SK-N-DZ (cell line): ENCODE measurements around the gene CNTF. TPM values are rescaled to one million over a fixed set of nuclear protein-coding genes. Genes with fewer than 3 reads are reported as not detected.
"Not testable (repeated sequence)": the region's sequence is repeated elsewhere in the genome, so short reads cannot be mapped to it uniquely, and the experiment has no call there.

ENCODE experiments used
- DNase-seq: peaks from one replicate; pipeline ENCODE4 v3.0.0-alpha.2; 2015; ENCODE audit warnings: low spot score
- polyA plus RNA-seq, 2 experiments: library from polyadenylated mRNA; depleted of rRNA; stranded (reverse); fragments of >200 nt; gene quantifications; 2 replicates each; pipeline ENCODE4 v1.2.3, GENCODE V29; 2014

CNTF gene, protein sequence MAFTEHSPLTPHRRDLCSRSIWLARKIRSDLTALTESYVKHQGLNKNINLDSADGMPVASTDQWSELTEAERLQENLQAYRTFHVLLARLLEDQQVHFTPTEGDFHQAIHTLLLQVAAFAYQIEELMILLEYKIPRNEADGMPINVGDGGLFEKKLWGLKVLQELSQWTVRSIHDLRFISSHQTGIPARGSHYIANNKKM
- polyA plus RNA-seq (2014; cell fraction: cytosol; rRNA removed) = 0.66 and 1.2 TPM in 2 replicates
- polyA plus RNA-seq (2014; cell fraction: nucleus; rRNA removed) = 2.5 and 7.0 TPM in 2 replicates

DNA sequence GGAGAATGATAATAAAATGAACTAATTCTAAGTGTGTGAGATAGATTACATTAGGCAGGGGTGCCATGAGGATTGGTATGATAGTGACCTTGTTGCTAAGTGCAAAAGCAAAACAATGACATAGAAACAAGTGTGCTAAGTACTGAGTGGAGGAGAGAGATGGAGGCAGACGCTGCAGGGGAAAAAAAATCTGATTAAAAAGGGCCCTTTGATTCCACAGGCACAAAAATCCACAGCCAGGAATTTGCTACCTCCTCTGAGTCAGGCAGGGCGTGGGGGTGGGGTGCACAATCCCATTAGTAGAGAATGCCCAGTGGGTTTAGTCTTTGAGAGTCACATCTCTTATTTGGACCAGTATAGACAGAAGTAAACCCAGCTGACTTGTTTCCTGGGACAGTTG lies at the start of gene CNTF:
TSS of gene CNTF (plus strand) at position 322 of the 400 bp plus-strand sequence. CDS start 88 bp downstream, outside the sequence.
- no peak for DNase-seq

DNA sequence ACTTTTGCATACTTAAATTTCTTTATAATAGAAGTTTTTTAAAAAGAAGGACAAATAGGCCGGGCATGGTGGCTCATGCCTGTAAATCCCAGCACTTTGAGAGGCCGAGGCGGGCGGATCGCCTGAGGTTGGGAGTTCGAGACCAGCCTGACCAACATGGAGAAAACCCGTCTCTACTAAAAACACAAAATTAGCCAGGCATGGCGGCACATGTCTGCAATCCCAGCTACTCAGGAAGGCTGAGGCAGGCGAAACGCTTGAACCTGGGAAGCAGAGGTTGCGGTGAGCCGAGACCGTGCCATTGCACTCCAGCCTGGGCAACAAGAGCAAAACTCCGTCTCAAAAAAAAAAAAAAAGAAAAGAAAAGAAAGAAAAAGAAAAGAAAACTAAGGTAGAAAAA lies 49.6 kb upstream of the CNTF start:
- DNase-seq = not testable (repeated sequence)

DNA sequence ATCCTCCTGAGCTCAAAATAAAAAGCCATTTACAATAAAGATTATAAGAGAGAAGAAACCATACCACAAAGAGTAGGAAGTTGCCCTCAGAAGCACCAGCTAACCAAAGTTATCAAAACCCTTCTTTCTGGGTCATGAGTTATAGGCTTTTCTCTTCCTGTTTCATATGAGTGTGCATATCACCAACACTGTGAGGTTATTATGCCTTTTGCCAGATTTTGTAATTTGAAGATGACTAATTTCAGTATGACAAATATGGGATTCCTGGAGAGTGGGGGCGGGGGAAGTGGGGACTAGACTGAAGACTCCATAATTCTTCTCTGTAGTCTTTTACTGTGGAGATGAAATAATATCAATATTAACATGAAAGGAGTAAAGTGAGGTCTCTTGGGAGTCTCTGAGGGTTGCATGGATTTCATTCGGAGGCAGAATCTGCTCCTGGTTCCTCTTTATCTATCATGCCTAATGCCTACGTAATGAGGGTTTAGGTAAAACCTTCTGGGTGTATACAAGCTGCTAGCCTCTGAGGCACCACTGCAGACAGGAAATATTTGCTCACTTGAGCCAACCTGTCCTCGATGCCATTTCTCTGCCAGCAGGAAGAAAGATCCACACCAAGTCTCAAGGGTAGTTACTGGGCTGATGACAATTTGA lies 48.9 kb upstream of the CNTF start:
- DNase-seq = no peak

DNA sequence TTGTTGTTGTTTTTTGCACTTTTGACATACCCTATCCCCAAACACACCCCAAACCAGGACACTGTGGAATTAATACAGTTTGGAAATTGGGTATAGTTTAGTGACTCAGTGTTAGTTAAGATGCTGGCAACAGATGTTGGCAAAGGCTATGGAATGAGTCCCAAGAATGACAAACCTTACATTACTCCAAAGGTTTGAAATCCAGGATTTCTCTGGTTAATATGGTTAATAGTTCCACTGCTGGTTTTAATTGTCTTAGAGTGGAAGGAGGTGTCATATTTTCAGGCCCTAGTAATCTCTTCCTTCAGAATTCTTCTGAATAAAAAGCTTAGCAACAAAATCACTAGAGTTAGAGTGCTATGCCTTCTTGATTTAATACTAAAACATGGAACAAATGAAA lies 47.6 kb upstream of the CNTF start:
- DNase-seq = no peak

DNA sequence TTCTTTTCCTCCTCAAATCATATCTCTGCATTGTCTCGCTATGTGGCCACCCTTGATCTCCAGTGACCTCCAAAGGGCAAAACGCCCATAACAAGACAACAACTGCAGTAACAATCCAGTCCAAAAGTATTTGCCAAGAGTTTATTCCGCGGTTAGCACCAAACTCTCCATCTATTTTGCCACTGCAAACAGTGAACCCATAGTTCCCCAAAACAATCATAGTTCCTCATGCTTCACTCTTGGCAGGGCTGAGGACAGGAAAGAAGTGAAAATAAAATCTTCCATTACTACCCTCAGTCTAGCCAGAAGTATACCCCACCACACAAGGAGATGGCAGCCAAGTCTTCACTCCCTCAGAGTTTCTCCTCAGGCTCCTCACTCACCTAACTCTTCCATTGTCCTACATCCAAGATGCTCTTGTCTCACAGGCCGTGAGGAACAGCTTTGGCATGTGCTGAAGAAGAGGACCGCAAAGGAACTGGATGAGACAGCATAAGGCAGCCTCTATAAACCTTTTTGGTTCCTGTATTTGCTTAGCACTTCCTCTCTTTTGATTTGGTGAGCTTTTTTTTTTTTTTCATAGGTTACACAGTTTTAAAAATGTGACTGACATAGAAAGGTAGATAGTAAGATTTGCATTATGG lies 47.0 kb upstream of the CNTF start, which contains the start of gene LPXN:
TSS of gene LPXN (minus strand) at position 480 of the 644 bp plus-strand sequence. CDS start at position 396, 84 bp downstream.
- DNase-seq = no peak

DNA sequence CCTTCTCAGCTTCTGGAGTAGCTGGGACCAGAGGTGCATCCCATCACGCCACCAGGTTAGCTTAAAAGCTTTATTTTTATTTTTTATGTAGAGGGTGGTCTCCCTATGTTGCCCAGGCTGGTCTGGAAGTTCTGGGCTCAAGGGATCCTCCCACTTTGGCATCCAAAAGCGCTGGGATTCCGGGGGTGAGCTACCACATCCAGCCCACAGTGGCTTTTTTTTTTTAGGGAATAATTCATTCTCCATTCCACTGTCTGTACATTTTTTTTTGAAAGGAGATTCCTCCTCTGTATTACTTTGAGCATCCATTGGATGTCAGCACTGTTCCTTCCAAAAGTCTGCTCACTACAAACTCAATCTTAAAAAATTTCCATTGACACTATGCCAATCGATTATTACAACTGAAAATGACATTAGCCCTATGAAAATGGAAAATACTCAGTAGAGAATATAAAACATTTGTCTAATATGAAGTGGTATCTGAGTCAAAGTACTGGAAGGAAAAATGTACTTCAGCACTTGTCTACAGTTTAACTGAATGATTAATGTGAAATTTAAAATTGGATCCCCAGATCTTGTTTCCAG lies 45.5 kb upstream of the CNTF start:
- no peak for DNase-seq

DNA sequence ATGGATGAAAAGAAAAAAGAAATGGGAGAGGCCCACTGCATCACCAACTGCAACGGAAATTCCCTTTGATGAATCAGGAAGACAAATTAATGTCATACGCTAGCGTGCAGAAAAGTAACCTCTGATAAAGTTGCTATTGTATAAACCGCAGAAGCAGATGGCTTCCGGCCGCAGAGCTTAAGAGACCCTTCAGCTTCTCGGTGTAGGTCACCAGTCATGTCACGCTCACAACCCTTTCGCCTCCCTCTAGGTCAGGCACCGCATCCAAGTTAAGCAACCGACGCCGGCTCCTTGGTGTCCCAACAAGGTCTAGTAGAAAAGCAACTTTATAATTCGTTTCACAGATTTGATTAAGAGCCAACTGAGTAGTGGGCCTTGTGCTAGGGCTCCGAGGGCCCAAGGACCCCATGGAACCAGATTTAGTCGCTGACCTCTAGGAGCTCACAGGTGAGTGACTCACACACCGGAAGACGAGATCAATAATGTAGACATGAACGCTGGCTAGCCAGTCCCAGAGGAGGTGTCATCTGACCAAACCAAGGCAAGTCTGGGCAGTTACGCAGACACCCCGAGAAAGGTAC lies 44.8 kb upstream of the CNTF start:
- no peak for DNase-seq

DNA sequence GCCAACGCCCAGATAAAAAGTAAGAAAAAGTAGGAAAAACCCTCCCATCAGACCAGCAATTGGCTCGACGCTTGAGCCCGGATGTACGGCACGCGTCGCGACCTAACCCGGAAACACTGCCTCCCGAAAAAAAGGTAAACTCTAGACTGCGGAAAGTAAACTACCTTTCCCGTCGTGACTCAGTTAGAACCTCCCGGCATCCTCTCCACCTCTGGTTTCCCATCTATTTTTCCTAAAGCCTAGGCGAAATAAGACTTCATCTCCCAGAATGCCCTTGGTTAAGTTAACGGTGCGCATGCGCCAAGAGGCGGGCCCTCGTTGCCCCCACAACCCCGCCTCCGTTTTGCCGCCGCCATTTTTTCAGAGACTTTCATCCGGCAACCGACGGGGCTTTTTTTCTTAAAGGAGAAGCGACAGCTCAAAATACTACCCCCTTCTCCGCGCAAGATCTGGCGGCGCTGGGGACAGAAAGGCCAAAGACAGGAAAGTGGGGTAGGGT lies 44.3 kb upstream of the CNTF start:
- DNase-seq = peak; percentile 98

DNA sequence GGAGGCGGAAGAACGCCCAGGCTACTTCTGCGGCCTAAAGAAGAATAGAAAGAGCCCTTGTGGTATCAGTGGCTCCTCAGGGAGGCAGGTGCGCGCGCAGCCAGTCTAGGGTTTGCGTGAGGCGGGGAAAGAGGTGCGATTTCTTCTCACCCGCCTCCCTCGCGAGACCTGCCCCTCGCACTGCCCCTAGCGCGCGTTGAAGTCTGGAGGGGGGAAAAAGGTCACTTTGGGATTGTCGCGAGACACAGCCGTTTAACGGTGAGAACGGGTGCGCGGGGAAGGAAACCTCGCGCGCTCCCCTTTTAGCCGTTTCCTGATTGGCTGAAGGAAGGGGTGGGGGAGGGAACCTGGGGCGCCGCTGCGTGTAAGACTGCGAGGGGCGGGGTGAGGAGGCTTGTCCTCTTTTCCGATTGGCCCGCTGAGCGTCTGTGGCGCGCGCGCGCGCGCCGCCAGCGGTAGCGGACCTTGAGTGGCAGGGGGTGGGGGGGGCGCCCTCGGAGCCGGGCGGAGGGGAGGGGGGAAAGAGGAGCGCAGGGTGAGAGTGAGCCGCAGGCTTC lies 43.8 kb upstream of the CNTF start, which contains the start of gene ZFP91:
TSS of gene ZFP91 (plus strand) at position 429 of the 557 bp plus-strand sequence. CDS start 219 bp downstream, outside the sequence.
- peak; percentile 95 for DNase-seq

DNA sequence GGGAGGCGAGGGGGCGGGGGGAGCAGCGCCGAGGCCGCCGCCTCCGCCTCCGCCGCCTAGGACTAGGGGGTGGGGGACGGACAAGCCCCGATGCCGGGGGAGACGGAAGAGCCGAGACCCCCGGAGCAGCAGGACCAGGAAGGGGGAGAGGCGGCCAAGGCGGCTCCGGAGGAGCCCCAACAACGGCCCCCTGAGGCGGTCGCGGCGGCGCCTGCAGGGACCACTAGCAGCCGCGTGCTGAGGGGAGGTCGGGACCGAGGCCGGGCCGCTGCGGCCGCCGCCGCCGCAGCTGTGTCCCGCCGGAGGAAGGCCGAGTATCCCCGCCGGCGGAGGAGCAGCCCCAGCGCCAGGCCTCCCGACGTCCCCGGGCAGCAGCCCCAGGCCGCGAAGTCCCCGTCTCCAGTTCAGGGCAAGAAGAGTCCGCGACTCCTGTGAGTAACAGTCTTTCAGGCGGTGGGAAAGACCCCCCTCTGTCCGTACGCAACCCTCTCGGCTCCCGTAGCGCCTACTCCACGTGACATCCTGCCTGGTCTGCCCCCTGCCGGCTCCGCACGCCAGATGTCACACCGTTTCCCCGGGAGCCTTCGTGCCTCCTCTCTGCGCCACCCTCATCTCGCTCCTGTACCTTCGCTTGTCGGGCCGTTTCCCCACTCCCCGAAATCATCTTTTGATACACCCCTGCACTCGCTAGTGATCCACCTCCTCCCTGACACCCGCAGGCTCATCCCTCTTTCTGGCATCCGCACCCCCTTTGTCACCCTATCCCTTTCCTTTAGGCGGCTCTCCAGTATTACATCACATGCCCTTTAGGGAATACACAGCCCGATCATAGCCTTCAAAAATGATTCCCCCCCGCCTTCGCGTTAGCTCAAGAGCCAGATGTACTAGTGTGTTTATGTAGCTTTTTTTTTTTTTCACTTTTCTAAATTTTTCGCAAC lies 43.0 kb upstream of the CNTF start:
- peak; percentile 90 for DNase-seq

DNA sequence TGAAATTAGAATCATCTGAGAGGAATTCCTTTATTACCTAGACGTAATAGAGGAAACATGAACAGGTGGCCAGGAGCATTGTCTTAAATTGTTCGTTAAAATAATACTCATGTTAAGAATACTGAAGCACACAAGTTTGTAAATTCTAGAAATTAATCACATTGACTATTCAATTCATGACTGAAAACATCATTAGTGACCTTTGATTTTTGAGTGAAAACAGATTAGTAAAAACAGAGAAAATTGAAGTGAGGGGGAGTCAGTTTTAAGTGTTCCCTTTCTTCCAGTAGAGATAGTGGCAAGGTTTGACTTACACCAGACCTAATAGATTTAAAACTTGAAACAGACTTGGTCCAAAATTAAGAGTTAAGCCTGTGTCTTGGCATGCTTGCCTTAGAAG lies 42.2 kb upstream of the CNTF start:
- DNase-seq = no peak

DNA sequence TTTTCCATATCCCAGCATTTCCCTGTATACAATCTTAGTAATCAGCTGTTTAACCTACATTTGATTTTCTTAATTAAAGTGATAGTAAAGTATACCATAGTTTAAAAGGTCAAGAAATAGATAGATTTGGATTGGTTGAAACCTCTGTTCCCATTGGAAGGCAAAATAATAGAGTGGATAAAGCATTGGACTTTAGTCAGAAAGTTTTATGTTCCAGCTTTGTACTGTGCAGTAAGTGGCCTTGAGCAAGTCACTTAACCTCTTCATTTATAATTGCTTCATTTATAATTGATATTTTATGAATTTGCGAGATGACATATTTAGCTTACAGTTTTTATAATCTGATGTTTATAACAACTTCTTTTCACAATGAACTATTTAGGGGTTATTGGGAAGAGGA lies 40.0 kb upstream of the CNTF start:
- DNase-seq = no peak

DNA sequence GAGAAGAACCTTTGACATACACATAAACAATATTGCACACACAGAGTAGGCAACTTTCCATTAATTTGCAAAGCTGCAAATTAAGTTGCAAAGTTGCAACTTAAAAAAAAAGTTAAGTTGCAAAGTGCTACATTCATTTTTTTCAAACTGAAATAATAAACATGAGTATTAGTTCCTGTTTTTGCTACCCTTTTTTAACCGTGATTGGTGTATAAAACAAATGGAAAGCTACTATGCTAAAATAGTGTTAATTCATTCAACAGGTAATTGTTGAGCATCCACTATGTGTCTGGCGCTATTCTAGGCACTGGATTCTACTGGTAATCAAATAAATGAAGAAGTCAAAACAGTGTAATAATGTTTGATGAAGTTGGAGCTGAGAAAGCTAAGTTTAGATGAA lies 35.5 kb upstream of the CNTF start:
- no peak for DNase-seq

DNA sequence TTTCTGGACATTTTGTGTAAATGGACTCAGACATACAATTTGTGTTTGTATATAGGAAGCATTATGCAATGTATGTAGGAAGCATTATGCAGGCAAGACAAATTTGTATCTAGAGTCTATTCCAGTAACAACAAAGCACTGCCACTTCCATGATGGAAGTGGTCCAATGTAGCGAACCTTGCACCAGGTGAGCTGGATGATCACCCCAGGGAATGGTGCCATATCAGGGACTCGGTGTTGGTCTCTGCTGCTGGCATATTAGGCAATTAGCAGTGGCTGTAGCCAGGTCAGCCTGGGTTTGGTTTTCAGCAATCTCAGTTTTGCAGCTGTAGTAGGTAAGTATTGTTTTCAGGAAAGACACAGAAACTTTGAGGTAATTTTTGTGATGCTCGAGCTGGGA lies 30.8 kb upstream of the CNTF start:
- no peak for DNase-seq

DNA sequence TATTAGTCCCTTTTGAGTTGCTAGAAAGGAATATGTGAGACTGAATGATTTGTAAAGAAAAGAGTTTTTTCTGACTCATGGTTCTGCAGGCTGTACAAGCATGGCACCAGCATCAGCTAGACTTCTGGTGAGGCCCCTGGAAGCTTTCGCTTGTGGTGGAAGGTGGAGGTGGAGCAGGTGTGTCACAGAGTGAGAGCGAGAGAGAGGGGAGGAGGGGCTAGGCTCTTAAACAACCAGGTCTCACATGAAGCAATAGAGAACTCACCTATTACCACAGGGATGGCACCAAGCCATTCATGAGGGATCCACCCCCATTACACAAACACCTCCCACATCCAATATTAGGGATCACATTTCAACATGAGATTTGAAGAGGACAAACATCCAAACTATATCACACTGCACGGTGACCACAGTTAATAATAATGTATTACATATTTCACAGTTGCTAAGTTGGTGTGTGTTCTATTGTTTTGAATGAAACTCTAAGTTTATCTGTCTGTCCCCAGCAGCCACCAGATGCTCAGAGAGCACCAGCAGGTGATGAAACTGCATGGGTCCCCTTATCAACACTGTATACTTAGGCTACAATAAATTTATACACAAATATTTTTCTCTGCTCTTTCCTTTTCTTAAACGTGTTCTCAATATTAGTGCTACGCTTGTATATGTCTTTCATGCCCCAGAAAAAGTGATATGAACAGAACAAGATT lies 29.5 kb upstream of the CNTF start:
- no peak for DNase-seq

DNA sequence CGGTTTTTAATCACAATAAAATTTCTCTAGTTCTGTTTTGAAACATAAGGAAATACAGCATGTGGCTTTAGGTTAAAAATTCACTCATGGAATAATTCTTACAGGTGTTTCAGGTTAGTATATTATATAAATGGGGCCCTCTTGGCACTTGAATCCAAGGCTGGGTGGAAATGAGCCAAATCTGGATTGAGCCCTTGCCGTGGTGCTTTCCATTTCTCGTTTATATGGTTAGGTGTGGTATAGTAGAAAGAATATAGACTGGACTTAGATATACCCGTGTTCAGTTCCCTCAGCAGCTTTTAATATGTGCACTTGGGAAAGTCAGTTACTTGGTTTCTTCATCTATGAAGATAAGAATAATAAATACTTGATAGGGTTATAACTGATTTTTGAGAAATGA lies 27.6 kb upstream of the CNTF start:
- no peak for DNase-seq

DNA sequence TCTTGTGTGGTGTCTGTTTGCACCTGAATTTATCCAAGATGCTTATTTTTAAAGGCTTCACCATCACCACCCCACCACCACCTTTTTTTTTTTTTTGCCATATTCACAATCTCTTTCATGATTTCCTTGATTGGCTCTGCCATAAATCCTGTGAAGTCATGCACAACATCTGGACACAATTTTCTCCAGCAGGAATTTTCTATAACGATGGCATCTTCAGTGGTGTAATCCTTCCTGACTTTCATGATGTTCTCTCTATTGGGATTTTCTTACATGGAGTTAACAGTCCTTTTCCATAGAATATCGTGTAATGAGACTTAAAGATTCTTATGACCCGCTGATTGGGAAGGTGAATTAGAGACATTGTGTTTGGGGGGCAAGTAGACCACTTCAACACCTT lies 25.8 kb upstream of the CNTF start:
- DNase-seq = no peak

DNA sequence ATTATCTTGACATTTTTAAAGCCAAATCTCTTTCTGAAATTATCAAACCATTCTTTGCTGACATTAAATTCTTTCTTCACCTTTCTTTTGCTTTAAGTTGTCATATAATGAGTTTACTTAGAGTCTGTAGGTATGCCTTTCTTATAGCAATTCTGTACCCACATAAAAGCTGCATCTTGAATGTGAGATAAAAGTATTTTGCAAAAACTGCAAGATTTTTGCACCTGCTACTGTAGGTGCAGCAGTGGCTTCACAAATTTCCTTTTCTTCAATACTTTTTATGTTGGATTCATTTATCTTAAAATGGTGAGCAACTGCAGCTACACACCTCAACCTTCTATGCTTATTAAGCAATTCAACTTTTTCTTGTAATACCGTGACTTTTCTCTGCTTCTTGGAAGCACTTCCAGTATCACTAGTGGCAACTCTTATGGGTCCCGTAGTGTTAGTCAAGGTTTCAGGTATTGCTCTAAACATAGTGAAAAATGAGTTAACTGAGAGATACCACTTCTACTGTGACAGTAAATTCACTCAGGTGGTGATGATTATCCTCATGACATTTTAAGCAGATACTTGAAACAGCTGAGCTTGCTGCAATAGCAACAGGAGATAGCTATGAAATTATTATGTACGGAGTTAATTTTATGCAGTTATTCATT lies 24.9 kb upstream of the CNTF start:
- DNase-seq = no peak

DNA sequence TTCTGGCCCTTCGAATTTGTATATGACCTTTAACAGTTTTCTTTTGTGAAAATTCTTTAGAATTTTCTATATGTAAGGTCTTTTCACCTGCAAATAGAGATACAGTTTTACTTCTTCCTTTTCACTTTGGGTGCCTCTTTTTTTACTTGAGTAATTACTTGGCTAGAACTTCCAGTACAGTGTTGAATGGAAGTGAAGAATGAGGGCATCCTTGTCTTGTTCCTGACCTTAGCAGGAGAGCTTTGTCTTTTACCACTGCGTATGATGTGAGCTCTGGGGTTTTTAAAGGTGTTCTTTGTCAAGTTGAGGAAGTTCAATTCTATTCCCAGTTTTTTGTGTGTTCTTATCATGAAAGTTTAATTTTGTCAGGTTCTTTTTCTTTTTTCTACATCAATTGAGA lies 22.0 kb upstream of the CNTF start:
- no peak for DNase-seq
